Keratinocyte (primary cell): Measurements from ENCODE around the gene ZDHHC24. TPM values are rescaled to one million over a fixed set of nuclear protein-coding genes. Genes with fewer than 3 reads are reported as not detected.

Source experiments
- DNase-seq: peaks from one replicate; pipeline ENCODE4 v3.0.0-alpha.2; 2011; ENCODE audit warnings: low read depth, missing footprints, low spot score
- FAIRE-seq: peaks from 2 replicates; lab custom pipeline; 2011; peaks lifted over from hg19 to GRCh38; lab: Jason Lieb, UNC
- H2AFZ ChIP-seq: 2 replicates; pipeline ENCODE4 v1.6.0; 2012; ENCODE audit warnings: low read length, control low read depth, inconsistent platforms; ENCODE audit not compliant: control insufficient read depth
- H3K27ac ChIP-seq: 2 replicates; pipeline ENCODE4 v1.5.1; 2011; ENCODE audit warnings: low read length; ENCODE audit not compliant: control insufficient read depth, insufficient read depth
- H3K27me3 ChIP-seq: 3 replicates; pipeline ENCODE4 v1.6.0; 2011; ENCODE audit warnings: low read length; ENCODE audit not compliant: control insufficient read depth, insufficient read depth; ENCODE audit errors: extremely low read depth
- H3K36me3 ChIP-seq, 2 experiments: 2 replicates in 1 of 2; 3 replicates in 1 of 2; pipeline ENCODE4 v1.5.1; 2011; ENCODE audit warnings: low read length in 2 of 2, mild to moderate bottlenecking in 1 of 2; ENCODE audit not compliant: control insufficient read depth in 2 of 2, insufficient read depth in 2 of 2; ENCODE audit errors: extremely low read depth in 1 of 2
- H3K4me1 ChIP-seq: 3 replicates; pipeline ENCODE4 v1.5.1; 2011; ENCODE audit warnings: low read length; ENCODE audit not compliant: control insufficient read depth, insufficient read depth; ENCODE audit errors: extremely low read depth
- H3K4me2 ChIP-seq: 3 replicates; pipeline ENCODE4 v1.6.0; 2011; ENCODE audit warnings: low read depth, low read length; ENCODE audit not compliant: control insufficient read depth, insufficient read depth; ENCODE audit errors: extremely low read depth
- H3K4me3 ChIP-seq, 3 experiments: fragments of 200-600 bp in 1 of 3; sonication (generic) in 1 of 3; 2 replicates in 2 of 3; 3 replicates in 1 of 3; pipeline ENCODE4 v1.5.1; 2011 to 2016; ENCODE audit warnings: low read length in 3 of 3, mild to moderate bottlenecking in 3 of 3, control low read depth in 2 of 3, inconsistent platforms in 1 of 3, low read depth in 1 of 3, mixed read lengths in 1 of 3, mixed run types in 1 of 3, moderate library complexity in 1 of 3; ENCODE audit not compliant: control insufficient read depth in 2 of 3, insufficient read depth in 2 of 3; ENCODE audit errors: extremely low read depth in 1 of 3
- H3K79me2 ChIP-seq: 2 replicates; pipeline ENCODE4 v1.6.0; 2012; ENCODE audit warnings: low read length; ENCODE audit not compliant: control insufficient read depth, insufficient read depth
- H3K9ac ChIP-seq: 3 replicates; pipeline ENCODE4 v1.6.0; 2011; ENCODE audit warnings: low read length; ENCODE audit not compliant: control insufficient read depth, insufficient read depth; ENCODE audit errors: extremely low read depth
- H3K9me1 ChIP-seq: 3 replicates; pipeline ENCODE4 v1.6.0; 2011; ENCODE audit warnings: low read length; ENCODE audit not compliant: control insufficient read depth, insufficient read depth; ENCODE audit errors: extremely low read depth
- H3K9me3 ChIP-seq: 2 replicates; pipeline ENCODE4 v1.5.1; 2012; ENCODE audit warnings: low read depth, low read length; ENCODE audit not compliant: control insufficient read depth
- H4K20me1 ChIP-seq: 3 replicates; pipeline ENCODE4 v1.6.0; 2011; ENCODE audit warnings: low read length; ENCODE audit not compliant: control insufficient read depth, insufficient read depth; ENCODE audit errors: extremely low read depth
- EZH2 ChIP-seq: IDR thresholded peaks from one replicate; pipeline ENCODE4 v1.6.1; 2012; ENCODE audit warnings: inconsistent platforms, mild to moderate bottlenecking, low read length, moderate library complexity
- dilution Hi-C: fragments of 300-500 bp; cut with MboI; formaldehyde crosslinking; loops from one replicate; pipeline ENCODE4 v1.7.0; 2020; ENCODE audit warnings: low sequenced_read_pairs; ENCODE audit not compliant: extremely low pct_ligation_motif_present
- polyA plus RNA-seq, 5 experiments: library from polyadenylated mRNA; depleted of rRNA in 3 of 5; stranded (reverse) in 3 of 5; stranded (forward) in 1 of 5; unstranded in 1 of 5; fragments of >200 nt; gene quantifications; 1 replicate in 1 of 5; 2 replicates in 3 of 5; 3 replicates in 1 of 5; pipeline versions ENCODE4 v1.2.1 to v1.2.3, GENCODE V29; 2011 to 2012; ENCODE audit warnings: missing spikeins in 2 of 5, low read depth in 1 of 5, low replicate concordance in 1 of 5
- TF ChIP-seq, protein P1 (sequence below), 3 experiments: IDR thresholded peaks in 1 of 3; conservative IDR thresholded peaks in 1 of 3; optimal IDR thresholded peaks in 1 of 3; 2 replicates in 2 of 3; 3 replicates in 1 of 3; pipeline versions ENCODE3 to v1.5.1; 2011; ENCODE audit warnings: low read length in 3 of 3, mild to moderate bottlenecking in 3 of 3, moderate library complexity in 2 of 3, control low read depth in 1 of 3, inconsistent platforms in 1 of 3; ENCODE audit not compliant: insufficient read depth in 2 of 3; ENCODE audit errors: extremely low read depth in 1 of 3

Gene ZDHHC24
- polyA plus RNA-seq, 1 donor (not counting 4 experiments of a cell fraction or from before 2014, with no cell fraction given), result 4.8 TPM

DNA sequence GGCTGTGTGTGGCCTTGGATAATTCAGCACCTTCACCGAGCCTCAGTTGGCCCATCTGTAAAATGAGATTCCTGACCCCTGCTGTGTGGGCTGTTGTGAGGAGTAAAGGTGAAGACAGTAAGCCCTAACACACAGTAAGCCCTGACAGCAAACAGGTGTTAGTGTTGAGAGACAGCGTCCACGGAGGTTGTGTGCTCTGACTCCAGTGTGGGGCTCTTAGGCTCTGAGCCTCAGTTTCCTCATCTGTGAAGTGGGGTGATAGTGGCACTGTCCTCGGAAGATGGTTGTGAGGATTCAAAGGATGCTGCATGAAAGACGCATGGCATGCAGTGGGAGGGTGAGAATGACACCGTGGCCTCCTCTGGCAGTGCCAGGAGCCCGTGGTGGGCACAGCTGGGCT is 51.4 kb downstream of the ZDHHC24 start:
- dilution Hi-C loops, result no loop called here
- H3K9ac ChIP-seq, result no peak overlapping the region
- no peaks in the 10 kb centered on the region for H3K9me1 ChIP-seq
- H4K20me1 ChIP-seq, result no peaks in the 10 kb centered on the region
- no peak overlapping the region for H2AFZ ChIP-seq
- no peaks in the 10 kb centered on the region for H3K4me1 ChIP-seq
- no peaks in the 10 kb centered on the region for H3K79me2 ChIP-seq
- TF ChIP-seq, protein P1, sequence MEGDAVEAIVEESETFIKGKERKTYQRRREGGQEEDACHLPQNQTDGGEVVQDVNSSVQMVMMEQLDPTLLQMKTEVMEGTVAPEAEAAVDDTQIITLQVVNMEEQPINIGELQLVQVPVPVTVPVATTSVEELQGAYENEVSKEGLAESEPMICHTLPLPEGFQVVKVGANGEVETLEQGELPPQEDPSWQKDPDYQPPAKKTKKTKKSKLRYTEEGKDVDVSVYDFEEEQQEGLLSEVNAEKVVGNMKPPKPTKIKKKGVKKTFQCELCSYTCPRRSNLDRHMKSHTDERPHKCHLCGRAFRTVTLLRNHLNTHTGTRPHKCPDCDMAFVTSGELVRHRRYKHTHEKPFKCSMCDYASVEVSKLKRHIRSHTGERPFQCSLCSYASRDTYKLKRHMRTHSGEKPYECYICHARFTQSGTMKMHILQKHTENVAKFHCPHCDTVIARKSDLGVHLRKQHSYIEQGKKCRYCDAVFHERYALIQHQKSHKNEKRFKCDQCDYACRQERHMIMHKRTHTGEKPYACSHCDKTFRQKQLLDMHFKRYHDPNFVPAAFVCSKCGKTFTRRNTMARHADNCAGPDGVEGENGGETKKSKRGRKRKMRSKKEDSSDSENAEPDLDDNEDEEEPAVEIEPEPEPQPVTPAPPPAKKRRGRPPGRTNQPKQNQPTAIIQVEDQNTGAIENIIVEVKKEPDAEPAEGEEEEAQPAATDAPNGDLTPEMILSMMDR (optimal IDR thresholded peaks at IDR 0.05 in 1 of 3, IDR thresholded peaks at IDR 0.05 in 1 of 3, conservative IDR thresholded peaks at IDR 0.05 in 1 of 3; ENCODE audit: extremely low read depth in 1 of 3, insufficient read depth in 2 of 3, low read length in 3 of 3), result no peak
- no peak for TF ChIP-seq EZH2
- peaks cover 36% of the 10 kb centered on the region in 2 experiments for H3K36me3 ChIP-seq
- FAIRE-seq, result no peak
- no peak for DNase-seq
- no peak overlapping the region for H3K4me3 ChIP-seq
- H3K27ac ChIP-seq, result no peak overlapping the region
- H3K27me3 ChIP-seq, result no peaks in the 10 kb centered on the region
- H3K9me3 ChIP-seq, result no peaks in the 10 kb centered on the region
- no peak overlapping the region for H3K4me2 ChIP-seq

DNA sequence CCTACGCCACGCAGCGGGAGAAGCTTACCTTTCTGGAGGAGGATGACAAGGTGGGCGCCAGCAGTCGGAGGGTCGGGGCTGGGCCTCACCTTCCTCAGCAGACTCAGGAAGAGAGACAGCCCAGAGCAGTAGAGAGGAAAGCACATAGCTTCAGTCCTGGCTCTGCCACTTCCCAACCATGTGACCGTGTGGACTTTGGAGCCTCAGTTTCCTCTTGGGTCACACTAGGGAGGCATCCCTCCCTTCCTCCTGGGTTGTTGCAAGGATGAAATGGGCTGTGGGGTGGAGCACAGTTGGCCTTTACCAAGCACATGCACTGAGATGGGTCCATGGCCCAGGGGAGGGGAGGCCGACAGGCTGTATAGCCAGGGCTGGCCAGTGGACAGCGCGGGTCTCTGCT is 52.7 kb downstream of the ZDHHC24 start:
- Histone ChIP-seq H3K4me1 (no peaks in the 10 kb centered on the region), H2AFZ (no peak overlapping the region), H4K20me1 (no peaks in the 10 kb centered on the region), H3K9me3 (no peaks in the 10 kb centered on the region), H3K9me1 (no peaks in the 10 kb centered on the region), H3K27me3 (no peaks in the 10 kb centered on the region), H3K4me3 (no peak overlapping the region), H3K9ac (no peak overlapping the region), H3K79me2 (no peaks in the 10 kb centered on the region), H3K36me3 (peaks cover 35 to 39% of the 10 kb centered on the region in 2 experiments), H3K4me2 (no peak overlapping the region), H3K27ac (no peak overlapping the region)
- TF ChIP-seq EZH2, result no peak
- TF ChIP-seq, protein P1 (optimal IDR thresholded peaks at IDR 0.05 in 1 of 3, IDR thresholded peaks at IDR 0.05 in 1 of 3, conservative IDR thresholded peaks at IDR 0.05 in 1 of 3; ENCODE audit: extremely low read depth in 1 of 3, insufficient read depth in 2 of 3, low read length in 3 of 3), result no peak
- FAIRE-seq (no peak), DNase-seq (no peak)
- dilution Hi-C loops, result no loop called here
